GM19324 (cell line): ENCODE data around the gene MDM2.
"Not testable (repeated sequence)": the region's sequence is repeated elsewhere in the genome, so short reads cannot be mapped to it uniquely, and the experiment has no call there.

Source experiments
- ATAC-seq: cut with Tn5 transposase; IDR thresholded peaks from one replicate; pipeline ENCODE4 v1.9.1; 2021; ENCODE audit warnings: mild to moderate bottlenecking, moderate library complexity; ENCODE audit not compliant: unreplicated experiment, low FRiP score

Gene MDM2

GRCh38 chr12:68824597-68825250 lies 16.7 kb downstream of the MDM2 start:
- no peak for ATAC-seq

- ATAC-seq = no peak
Observed at GRCh38 chr12:68825569-68826217, 17.7 kb downstream of the MDM2 start.

GRCh38 chr12:68827895-68828671 lies 20.1 kb downstream of the MDM2 start:
- no peak for ATAC-seq

- no peak for ATAC-seq
Observed at GRCh38 chr12:68828672-68829068, 20.7 kb downstream of the MDM2 start.

- no peak for ATAC-seq
Observed at GRCh38 chr12:68831272-68831671, 23.3 kb downstream of the MDM2 start.

- ATAC-seq = no peak
Observed at GRCh38 chr12:68831751-68832503, 23.9 kb downstream of the MDM2 start.

- ATAC-seq = no peak
Observed at GRCh38 chr12:68832504-68832867, 24.5 kb downstream of the MDM2 start.

GRCh38 chr12:68833508-68833907 lies 25.5 kb downstream of the MDM2 start:
- ATAC-seq = no peak

GRCh38 chr12:68835333-68835908 lies 27.4 kb downstream of the MDM2 start:
- no peak for ATAC-seq

- no peak for ATAC-seq
Observed at GRCh38 chr12:68837215-68837614, 29.2 kb downstream of the MDM2 start.

GRCh38 chr12:68838046-68838886 lies 30.3 kb downstream of the MDM2 start:
- no peak for ATAC-seq

GRCh38 chr12:68839183-68840147 lies 31.5 kb downstream of the MDM2 start:
- no peak for ATAC-seq

- ATAC-seq = not testable (repeated sequence)
Observed at GRCh38 chr12:68841175-68841574, 33.2 kb downstream of the MDM2 start.

- ATAC-seq = no peak
Observed at GRCh38 chr12:68841717-68842116, 33.7 kb downstream of the MDM2 start.

GRCh38 chr12:68842123-68842522 lies 34.1 kb downstream of the MDM2 start:
- ATAC-seq = no peak

- no peak for ATAC-seq
Observed at GRCh38 chr12:68842784-68843567, 35.0 kb downstream of the MDM2 start.

- ATAC-seq = no peak
Observed at GRCh38 chr12:68844318-68844745, 36.4 kb downstream of the MDM2 start.
